ENCODE data around the gene MARK3. TPM values are rescaled to one million over a fixed set of nuclear protein-coding genes. Genes with fewer than 3 reads are reported as not detected.

The MARK3 gene
- total RNA-seq, 1 experiment from 2014 or later = 72.5 TPM

- peaks cover 88% of the 10 kb centered on the region for H3K79me2 ChIP-seq (ENCODE audit: insufficient read depth, low read length)
- RAD21 ChIA-PET (ENCODE audit: low non-redundant PET in 1 of 2, low total read pairs in 2 of 2, uncharacterized antibody in 2 of 2, unreplicated experiment in 2 of 2) = no interaction called here
- no peak for DNase-seq (ENCODE audit: low read depth, low spot score)
- no peak for ATAC-seq
- peaks cover 3 to 12% of the 10 kb centered on the region in 2 experiments; a peak in 3 of 4 replicates for H3K4me1 ChIP-seq (ENCODE audit: control insufficient read depth in 1 of 2, insufficient read depth in 2 of 2, low read length in 2 of 2)
- BruUV-seq (replicated peaks) = no TSS peak
- no peak overlapping the region for H2AFZ ChIP-seq (ENCODE audit: low read depth, low read length, poor library complexity, severe bottlenecking)
- no peaks in the 10 kb centered on the region for H3K27me3 ChIP-seq (ENCODE audit: insufficient read depth, low read length)
- H3K9ac ChIP-seq (ENCODE audit: low read length) = no peak overlapping the region
- POLR2A ChIA-PET = no interaction called here
- CTCF ChIA-PET = no interaction called here
- no peak overlapping the region for H3K27ac ChIP-seq (ENCODE audit: low read depth, low read length)
- TF ChIP-seq REST (IDR thresholded peaks at IDR 0.05; ENCODE audit: low read depth) (no peak), CBX3 (IDR thresholded peaks at IDR 0.05; ENCODE audit: low read depth) (no peak), ZNF274 (IDR thresholded peaks at IDR 0.05; ENCODE audit: low read depth, low read length) (no peak), RAD21 (IDR thresholded peaks at IDR 0.05; ENCODE audit: low read depth) (no peak), SP1 (IDR thresholded peaks at IDR 0.05; ENCODE audit: low read depth) (no peak), POLR2AphosphoS5 (IDR thresholded peaks at IDR 0.05; ENCODE audit: low read depth, low read length) (no peak), TCF7L2 (IDR thresholded peaks at IDR 0.05; ENCODE audit: borderline replicate concordance, extremely low read depth, insufficient read depth, insufficient read length) (no peak), ATF3 (IDR thresholded peaks at IDR 0.05) (no peak), EGR1 (IDR thresholded peaks at IDR 0.05; ENCODE audit: low read depth) (no peak), ELF1 (IDR thresholded peaks at IDR 0.05; ENCODE audit: borderline replicate concordance, low read depth) (no peak), CEBPB (IDR thresholded peaks at IDR 0.05; ENCODE audit: low read depth) (no peak), FOSL1 (IDR thresholded peaks at IDR 0.05; ENCODE audit: low read depth) (no peak), MAX (IDR thresholded peaks at IDR 0.05) (no peak), ZFX (IDR thresholded peaks at IDR 0.05) (no peak), SRF (IDR thresholded peaks at IDR 0.05; ENCODE audit: low read depth) (no peak), EZH2phosphoT487 (IDR thresholded peaks at IDR 0.05; ENCODE audit: borderline replicate concordance) (no peak), ZBTB33 (IDR thresholded peaks at IDR 0.05; ENCODE audit: extremely low read depth, insufficient replicate concordance, low read length) (no peak), SIN3A (IDR thresholded peaks at IDR 0.05; ENCODE audit: low read depth) (no peak)
- TF ChIP-seq, protein P1, sequence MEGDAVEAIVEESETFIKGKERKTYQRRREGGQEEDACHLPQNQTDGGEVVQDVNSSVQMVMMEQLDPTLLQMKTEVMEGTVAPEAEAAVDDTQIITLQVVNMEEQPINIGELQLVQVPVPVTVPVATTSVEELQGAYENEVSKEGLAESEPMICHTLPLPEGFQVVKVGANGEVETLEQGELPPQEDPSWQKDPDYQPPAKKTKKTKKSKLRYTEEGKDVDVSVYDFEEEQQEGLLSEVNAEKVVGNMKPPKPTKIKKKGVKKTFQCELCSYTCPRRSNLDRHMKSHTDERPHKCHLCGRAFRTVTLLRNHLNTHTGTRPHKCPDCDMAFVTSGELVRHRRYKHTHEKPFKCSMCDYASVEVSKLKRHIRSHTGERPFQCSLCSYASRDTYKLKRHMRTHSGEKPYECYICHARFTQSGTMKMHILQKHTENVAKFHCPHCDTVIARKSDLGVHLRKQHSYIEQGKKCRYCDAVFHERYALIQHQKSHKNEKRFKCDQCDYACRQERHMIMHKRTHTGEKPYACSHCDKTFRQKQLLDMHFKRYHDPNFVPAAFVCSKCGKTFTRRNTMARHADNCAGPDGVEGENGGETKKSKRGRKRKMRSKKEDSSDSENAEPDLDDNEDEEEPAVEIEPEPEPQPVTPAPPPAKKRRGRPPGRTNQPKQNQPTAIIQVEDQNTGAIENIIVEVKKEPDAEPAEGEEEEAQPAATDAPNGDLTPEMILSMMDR (IDR thresholded peaks at IDR 0.05 in 2 of 3, conservative IDR thresholded peaks at IDR 0.05 in 1 of 3; ENCODE audit: borderline replicate concordance in 1 of 3, insufficient read depth in 1 of 3, low read depth in 2 of 3, low read length in 2 of 3) = no peak
- H3K4me2 ChIP-seq (ENCODE audit: low read length) = no peak overlapping the region
- H3K36me3 ChIP-seq (ENCODE audit: control insufficient read depth in 1 of 2, insufficient read depth in 2 of 2, low read length in 2 of 2) = peaks cover 0 to 5% of the 10 kb centered on the region in 2 experiments; a peak in 1 of 4 replicates
- no peak overlapping the region for H3K4me3 ChIP-seq (replicated peaks in 1 of 2; ENCODE audit: low read depth in 1 of 2, low read length in 2 of 2)
- no peaks in the 10 kb centered on the region for H3K9me3 ChIP-seq (ENCODE audit: control insufficient read depth in 1 of 2, insufficient read depth in 1 of 2, low read depth in 1 of 2, low read length in 2 of 2)
- H4K20me1 ChIP-seq (ENCODE audit: insufficient read depth) = peaks cover 10% of the 10 kb centered on the region; the same call in 1 of the 2 replicates
- intact Hi-C loops (cut with micrococcal nuclease) = no loop called here
- no peaks in the 10 kb centered on the region for H3K9me2 ChIP-seq (ENCODE audit: insufficient read depth)
Measured at GRCh38 chr14:103432627-103433026, 47.4 kb downstream of the MARK3 start.
